ENCODE results near the gene PDE2A. TPM values are rescaled to one million over a fixed set of nuclear protein-coding genes. Genes with fewer than 3 reads are reported as not detected.

Gene PDE2A
- total RNA-seq, 6 donors from 2014 or later: 4.7 to 46.1 (median 16.7) TPM

DNA sequence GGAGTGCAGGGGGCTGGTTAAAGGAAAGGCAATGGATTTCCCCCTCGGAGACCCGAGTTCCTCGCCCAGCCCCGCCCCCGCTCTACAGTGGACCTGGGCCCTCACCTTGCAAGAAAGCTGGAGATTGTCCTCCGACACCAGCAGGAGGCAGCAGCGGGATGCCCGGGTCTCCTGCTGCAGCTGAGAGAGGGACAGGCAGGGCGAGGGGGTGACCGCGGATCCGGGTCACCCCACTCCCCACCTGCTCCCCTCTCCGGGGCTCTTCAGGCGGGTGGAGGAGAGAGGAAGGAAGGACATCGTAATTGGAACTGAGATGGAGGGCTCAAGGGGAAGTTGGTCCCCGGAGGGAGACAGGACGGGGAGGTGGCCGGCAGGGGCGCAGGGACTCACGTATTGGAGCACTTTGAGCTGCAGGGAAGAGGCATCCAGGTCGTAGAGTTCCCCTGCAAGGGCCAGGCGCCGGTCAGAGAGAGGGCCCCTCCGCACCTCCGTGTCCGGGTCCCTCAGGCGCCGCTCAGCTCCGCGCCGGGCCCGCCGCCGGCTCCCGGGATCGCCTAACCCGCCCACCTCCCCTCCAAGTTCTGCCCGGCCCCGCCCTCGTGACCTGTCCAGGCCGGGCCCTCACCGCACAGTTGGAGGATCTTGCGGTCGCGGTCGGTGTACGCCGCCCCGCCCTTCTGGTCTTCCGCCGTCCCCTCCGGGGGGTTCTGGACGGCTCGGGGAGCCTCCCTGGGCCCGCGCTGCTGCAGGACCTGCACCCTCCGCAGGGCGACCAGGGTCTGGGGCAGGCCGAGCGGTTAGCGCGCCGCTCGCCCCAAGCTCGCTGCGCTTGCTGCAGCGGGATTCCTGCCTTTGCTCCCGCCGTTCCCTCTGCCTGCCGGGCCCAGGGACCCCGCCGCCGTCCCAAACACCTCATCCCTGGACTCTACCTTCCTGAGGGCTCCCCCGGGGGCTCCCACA is 84.1 kb downstream of the PDE2A start:
- ATAC-seq (ENCODE audit: low FRiP score in 2 of 2) (peak in 1 of 2 donors; percentile 4), DNase-seq (peak; percentile 55 to 81)
- 9 to 13% methylated on average over 6 to 24 of the region's 74 CpGs for WGBS, 2 donors
- Histone ChIP-seq H3K36me3 (no peaks in the 10 kb centered on the region), H3K4me3 (peak overlapping the region in 3 of 4 donors; percentile 21 to 40 (median 32)), H3K4me1 (peaks cover 14 to 24% (median 18%) of the 10 kb centered on the region in 4 donors), H3K27ac (no peak overlapping the region), H3K27me3 (peaks cover 0 to 19% (median 14%) of the 10 kb centered on the region in 4 donors), H3K9me3 (no peaks in the 10 kb centered on the region)
- TF ChIP-seq POLR2AphosphoS5 (IDR thresholded peaks at IDR 0.05) (no peak), EP300 (IDR thresholded peaks at IDR 0.05) (no peak), POLR2A (IDR thresholded peaks at IDR 0.05) (no peak)
- TF ChIP-seq, protein P1, sequence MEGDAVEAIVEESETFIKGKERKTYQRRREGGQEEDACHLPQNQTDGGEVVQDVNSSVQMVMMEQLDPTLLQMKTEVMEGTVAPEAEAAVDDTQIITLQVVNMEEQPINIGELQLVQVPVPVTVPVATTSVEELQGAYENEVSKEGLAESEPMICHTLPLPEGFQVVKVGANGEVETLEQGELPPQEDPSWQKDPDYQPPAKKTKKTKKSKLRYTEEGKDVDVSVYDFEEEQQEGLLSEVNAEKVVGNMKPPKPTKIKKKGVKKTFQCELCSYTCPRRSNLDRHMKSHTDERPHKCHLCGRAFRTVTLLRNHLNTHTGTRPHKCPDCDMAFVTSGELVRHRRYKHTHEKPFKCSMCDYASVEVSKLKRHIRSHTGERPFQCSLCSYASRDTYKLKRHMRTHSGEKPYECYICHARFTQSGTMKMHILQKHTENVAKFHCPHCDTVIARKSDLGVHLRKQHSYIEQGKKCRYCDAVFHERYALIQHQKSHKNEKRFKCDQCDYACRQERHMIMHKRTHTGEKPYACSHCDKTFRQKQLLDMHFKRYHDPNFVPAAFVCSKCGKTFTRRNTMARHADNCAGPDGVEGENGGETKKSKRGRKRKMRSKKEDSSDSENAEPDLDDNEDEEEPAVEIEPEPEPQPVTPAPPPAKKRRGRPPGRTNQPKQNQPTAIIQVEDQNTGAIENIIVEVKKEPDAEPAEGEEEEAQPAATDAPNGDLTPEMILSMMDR (IDR thresholded peaks at IDR 0.05): peak in 5 of 6 experiments; percentile 25 to 52 (median 41)

DNA sequence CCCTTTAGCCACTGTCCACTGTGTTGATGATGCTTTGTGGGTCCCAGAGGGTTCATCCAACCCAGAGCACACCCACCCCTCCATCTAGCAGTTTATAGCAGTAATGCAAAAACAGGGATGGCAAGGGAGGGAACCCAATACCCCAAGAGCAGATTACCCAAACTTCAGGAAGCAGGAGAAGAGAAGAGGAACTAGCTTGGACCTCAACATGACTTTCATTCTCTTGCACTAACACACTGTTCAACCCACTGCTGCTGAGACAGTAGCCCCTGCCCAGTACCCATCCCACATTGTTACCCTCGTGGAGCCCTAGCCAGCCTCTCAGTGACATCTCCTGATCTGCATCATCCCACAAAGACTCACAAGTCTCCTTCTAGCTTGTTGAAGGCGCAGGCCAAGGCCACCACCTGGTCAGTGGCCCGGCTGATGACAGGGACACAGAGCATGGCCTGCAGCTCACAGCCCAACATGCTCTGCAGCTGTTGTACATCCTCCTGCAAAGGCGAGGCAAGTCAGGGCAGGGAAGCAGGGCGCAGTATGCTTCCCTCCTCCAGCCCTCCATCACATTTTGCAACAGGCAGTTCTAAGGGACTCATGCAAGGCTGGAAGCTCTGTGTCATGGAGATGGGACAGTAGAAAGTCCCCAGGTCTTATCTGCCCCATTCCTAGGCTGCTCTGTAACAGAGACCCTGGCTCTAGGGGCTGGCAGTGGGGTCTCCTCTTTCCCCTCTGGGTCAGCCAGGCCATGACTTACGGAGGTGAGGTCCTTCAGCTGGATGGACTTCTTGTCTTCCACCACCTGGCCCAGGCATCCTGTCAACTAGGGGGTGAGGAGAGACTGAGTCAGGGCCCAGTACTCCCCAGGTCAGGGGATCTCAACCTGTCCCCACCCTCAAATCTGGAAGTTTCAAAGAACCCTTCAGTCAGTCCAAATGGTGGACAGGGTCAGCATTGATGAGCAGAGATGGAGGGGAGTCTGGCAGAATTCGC is 85.5 kb downstream of the PDE2A start:
- Histone ChIP-seq H3K27ac (no peak overlapping the region), H3K27me3 (peaks cover 0 to 28% (median 18%) of the 10 kb centered on the region in 4 donors), H3K4me3 (no peak overlapping the region), H3K9me3 (no peaks in the 10 kb centered on the region), H3K36me3 (no peaks in the 10 kb centered on the region), H3K4me1 (peaks cover 15 to 36% (median 28%) of the 10 kb centered on the region in 4 donors)
- TF ChIP-seq POLR2A (IDR thresholded peaks at IDR 0.05): no peak
- TF ChIP-seq, protein P1 (IDR thresholded peaks at IDR 0.05): no peak
- TF ChIP-seq EP300 (IDR thresholded peaks at IDR 0.05): no peak
- TF ChIP-seq POLR2AphosphoS5 (IDR thresholded peaks at IDR 0.05): no peak
- ATAC-seq (ENCODE audit: low FRiP score in 2 of 2) (no peak), DNase-seq (no peak)
- 84 to 86% methylated on average over 5 to 7 of the region's 7 CpGs for WGBS, 2 donors

DNA sequence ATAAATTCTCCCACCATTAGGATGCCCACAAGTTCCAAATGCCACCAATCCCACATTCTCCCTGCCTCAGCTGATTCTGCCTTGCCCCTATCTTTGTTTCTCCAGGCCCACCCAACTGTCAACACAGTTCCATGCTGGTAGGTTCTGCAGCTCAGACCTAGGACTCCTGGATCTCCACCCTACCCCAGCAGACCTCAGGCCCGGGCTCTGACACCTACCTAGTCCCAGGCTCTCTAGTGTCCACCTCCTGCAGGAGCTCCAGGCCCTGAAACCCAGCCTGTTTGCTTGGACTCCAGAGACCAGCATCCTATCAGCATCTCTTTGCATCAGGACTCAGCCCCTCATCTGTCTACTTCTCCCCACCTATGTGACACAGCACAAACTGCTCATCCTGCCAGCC is 86.5 kb downstream of the PDE2A start:
- ATAC-seq (ENCODE audit: low FRiP score in 2 of 2) (no peak), DNase-seq (no peak)
- H3K4me1 ChIP-seq: peaks cover 15 to 36% (median 28%) of the 10 kb centered on the region in 4 donors
- no peak overlapping the region for H3K4me3 ChIP-seq
- 100% methylated on average over 1 of the region's 1 CpG for WGBS, 2 donors
- H3K9me3 ChIP-seq: no peaks in the 10 kb centered on the region
- TF ChIP-seq EP300 (IDR thresholded peaks at IDR 0.05): no peak
- TF ChIP-seq, protein P1 (IDR thresholded peaks at IDR 0.05): no peak
- TF ChIP-seq POLR2AphosphoS5 (IDR thresholded peaks at IDR 0.05): no peak
- no peak for TF ChIP-seq POLR2A (IDR thresholded peaks at IDR 0.05)
- H3K36me3 ChIP-seq: no peaks in the 10 kb centered on the region
- H3K27ac ChIP-seq: no peak overlapping the region
- H3K27me3 ChIP-seq: peaks cover 0 to 28% (median 18%) of the 10 kb centered on the region in 4 donors

DNA sequence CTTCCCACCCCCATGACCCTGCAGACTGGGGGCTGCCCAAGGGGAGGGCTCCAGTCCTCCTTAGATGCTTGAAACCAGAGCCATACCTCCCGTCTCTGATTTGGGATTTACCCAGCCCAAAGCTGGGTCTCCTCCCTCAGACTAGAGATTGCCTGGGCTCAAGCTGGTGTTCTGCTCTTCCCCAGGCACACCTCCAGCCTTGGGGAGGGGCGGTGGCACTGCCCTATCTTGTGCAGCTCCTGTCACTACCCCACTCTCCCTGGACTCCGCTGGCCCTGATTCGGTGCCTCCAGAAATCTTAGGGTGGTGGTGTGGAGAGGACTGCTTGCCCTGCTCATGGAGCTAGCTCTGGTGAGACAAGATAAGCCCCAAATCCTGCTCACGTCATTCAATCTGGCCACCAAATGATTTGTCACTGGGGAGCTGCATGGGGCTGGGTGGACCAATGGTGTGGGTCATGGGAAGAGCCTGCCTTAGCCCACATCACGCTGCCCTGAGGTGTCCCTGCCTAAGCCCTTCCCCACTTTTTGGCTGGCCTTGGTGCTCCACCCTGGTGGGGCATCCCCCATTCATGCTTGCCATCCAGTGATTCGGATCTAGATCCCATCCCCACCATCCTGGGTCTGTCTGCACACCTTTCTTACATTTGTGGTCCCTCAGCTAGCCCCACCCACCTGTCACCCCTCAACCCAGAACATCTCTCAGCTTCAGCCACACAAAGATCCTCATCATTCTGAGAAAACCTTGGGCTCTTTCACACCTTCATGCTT is 87.7 kb downstream of the PDE2A start:
- 85 to 91% methylated on average over 7 of the region's 7 CpGs for WGBS, 2 donors
- peaks cover 15 to 36% (median 28%) of the 10 kb centered on the region in 4 donors for H3K4me1 ChIP-seq
- no peak for TF ChIP-seq POLR2AphosphoS5 (IDR thresholded peaks at IDR 0.05)
- TF ChIP-seq POLR2A (IDR thresholded peaks at IDR 0.05): no peak
- TF ChIP-seq, protein P1 (IDR thresholded peaks at IDR 0.05): no peak
- TF ChIP-seq EP300 (IDR thresholded peaks at IDR 0.05): no peak
- no peak for ATAC-seq (ENCODE audit: low FRiP score in 2 of 2)
- no peak for DNase-seq
- H3K27me3 ChIP-seq: peaks cover 0 to 28% (median 18%) of the 10 kb centered on the region in 4 donors
- H3K4me3 ChIP-seq: no peak overlapping the region
- H3K27ac ChIP-seq: no peak overlapping the region
- no peaks in the 10 kb centered on the region for H3K36me3 ChIP-seq
- no peaks in the 10 kb centered on the region for H3K9me3 ChIP-seq

All from upper lobe of left lung (tissue), 6 donors.